ENCODE data around the gene SLC2A1. TPM values are rescaled to one million over a fixed set of nuclear protein-coding genes. Genes with fewer than 3 reads are reported as not detected.
A peak's percentile ranks its signal among the peaks of the same experiment; 100 is the strongest.

SLC2A1 gene
- total and polyA plus RNA-seq, 2 of the 13 experiments (the other 11 are each of a cell fraction or from before 2014, with no cell fraction given), result 125 to 423 TPM

DNA sequence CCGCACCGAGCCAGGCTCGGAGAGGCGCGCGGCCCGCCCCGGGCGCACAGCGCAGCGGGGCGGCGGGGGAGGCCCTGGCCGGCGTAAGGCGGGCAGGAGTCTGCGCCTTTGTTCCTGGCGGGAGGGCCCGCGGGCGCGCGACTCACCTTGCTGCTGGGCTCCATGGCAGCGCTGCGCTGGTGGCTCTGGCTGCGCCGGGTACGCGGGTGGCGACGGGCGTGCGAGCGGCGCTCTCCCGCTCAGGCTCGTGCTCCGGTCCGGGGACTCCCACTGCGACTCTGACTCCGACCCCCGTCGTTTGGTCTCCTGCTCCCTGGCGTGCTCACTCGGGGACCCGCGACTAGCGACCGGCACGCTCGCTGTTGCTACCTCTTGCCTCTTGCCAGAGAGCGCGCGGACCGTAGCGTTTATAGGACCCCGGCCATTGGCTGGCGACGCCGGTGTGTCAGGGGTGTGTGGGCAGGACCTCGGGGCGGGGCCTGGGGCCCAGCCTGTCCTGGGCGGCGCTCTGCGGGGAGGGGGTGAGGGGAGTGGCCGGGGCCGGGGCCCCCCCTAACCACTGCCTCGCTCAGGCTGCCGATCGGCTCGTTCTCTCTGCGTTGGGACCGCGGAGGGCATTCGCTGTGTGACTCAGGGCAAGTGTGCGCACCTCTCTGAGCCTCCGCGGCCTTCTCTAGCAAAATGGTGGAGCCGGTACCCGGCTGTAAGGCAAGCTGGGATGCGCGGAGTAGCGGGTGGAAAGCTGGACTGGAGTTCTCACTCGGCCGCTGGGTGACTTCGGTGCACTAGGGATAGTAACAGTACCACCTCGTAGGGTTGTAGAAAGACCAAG, at the start of gene SLC2A1 (continued):
- no peak for TF ChIP-seq PRMT3 (CRISPR knock-in tag; IDR thresholded peaks at IDR 0.05; ENCODE audit: borderline replicate concordance, low read depth)
- TF ChIP-seq GATAD1 (CRISPR knock-in tag; IDR thresholded peaks at IDR 0.05), result no peak
- TF ChIP-seq EED (CRISPR knock-in tag; IDR thresholded peaks at IDR 0.05), result no peak
- TF ChIP-seq, protein P1, sequence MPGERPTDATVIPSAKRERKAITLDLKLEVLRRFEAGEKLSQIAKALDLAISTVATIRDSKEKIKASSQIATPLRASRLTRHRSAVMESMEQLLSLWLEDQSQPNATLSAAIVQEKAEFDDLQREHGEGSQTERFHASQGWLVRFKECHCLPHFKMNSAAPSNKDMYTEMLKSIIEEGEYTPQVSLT (CRISPR knock-in tag; IDR thresholded peaks at IDR 0.05; ENCODE audit: borderline replicate concordance, low read depth), result no peak
- no peak for TF ChIP-seq ZBTB7A (CRISPR knock-in tag; IDR thresholded peaks at IDR 0.05)
- TF ChIP-seq ZNF3 (CRISPR knock-in tag; IDR thresholded peaks at IDR 0.05), result peak; percentile 59; the same call in 1 of the 2 replicates
- TF ChIP-seq, protein P2, sequence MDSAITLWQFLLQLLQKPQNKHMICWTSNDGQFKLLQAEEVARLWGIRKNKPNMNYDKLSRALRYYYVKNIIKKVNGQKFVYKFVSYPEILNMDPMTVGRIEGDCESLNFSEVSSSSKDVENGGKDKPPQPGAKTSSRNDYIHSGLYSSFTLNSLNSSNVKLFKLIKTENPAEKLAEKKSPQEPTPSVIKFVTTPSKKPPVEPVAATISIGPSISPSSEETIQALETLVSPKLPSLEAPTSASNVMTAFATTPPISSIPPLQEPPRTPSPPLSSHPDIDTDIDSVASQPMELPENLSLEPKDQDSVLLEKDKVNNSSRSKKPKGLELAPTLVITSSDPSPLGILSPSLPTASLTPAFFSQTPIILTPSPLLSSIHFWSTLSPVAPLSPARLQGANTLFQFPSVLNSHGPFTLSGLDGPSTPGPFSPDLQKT (CRISPR knock-in tag; IDR thresholded peaks at IDR 0.05; ENCODE audit: borderline replicate concordance), result no peak
- TF ChIP-seq KDM5B (CRISPR knock-in tag; IDR thresholded peaks at IDR 0.05; ENCODE audit: borderline replicate concordance), result peak; percentile 47
- TF ChIP-seq GTF2F1 (IDR thresholded peaks at IDR 0.05; ENCODE audit: low read length), result no peak
- peak; percentile 23; the same call in 1 of the 2 replicates for TF ChIP-seq ZNF878 (CRISPR knock-in tag; IDR thresholded peaks at IDR 0.05)
- TF ChIP-seq ZNF34 (CRISPR knock-in tag; IDR thresholded peaks at IDR 0.05; ENCODE audit: borderline replicate concordance), result no peak
- 0 out of 2 replicates have a peak, but pooled peaks have one; percentile 50 for TF ChIP-seq ZFP82 (CRISPR knock-in tag; IDR thresholded peaks at IDR 0.05; ENCODE audit: borderline replicate concordance)
- TF ChIP-seq TAF1 (CRISPR knock-in tag; IDR thresholded peaks at IDR 0.05), result peak; percentile 100
- TF ChIP-seq, protein P3, sequence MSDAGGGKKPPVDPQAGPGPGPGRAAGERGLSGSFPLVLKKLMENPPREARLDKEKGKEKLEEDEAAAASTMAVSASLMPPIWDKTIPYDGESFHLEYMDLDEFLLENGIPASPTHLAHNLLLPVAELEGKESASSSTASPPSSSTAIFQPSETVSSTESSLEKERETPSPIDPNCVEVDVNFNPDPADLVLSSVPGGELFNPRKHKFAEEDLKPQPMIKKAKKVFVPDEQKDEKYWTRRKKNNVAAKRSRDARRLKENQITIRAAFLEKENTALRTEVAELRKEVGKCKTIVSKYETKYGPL (CRISPR knock-in tag; IDR thresholded peaks at IDR 0.05), result no peak
- TF ChIP-seq, protein P4, sequence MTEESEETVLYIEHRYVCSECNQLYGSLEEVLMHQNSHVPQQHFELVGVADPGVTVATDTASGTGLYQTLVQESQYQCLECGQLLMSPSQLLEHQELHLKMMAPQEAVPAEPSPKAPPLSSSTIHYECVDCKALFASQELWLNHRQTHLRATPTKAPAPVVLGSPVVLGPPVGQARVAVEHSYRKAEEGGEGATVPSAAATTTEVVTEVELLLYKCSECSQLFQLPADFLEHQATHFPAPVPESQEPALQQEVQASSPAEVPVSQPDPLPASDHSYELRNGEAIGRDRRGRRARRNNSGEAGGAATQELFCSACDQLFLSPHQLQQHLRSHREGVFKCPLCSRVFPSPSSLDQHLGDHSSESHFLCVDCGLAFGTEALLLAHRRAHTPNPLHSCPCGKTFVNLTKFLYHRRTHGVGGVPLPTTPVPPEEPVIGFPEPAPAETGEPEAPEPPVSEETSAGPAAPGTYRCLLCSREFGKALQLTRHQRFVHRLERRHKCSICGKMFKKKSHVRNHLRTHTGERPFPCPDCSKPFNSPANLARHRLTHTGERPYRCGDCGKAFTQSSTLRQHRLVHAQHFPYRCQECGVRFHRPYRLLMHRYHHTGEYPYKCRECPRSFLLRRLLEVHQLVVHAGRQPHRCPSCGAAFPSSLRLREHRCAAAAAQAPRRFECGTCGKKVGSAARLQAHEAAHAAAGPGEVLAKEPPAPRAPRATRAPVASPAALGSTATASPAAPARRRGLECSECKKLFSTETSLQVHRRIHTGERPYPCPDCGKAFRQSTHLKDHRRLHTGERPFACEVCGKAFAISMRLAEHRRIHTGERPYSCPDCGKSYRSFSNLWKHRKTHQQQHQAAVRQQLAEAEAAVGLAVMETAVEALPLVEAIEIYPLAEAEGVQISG (CRISPR knock-in tag; IDR thresholded peaks at IDR 0.05), result peak; percentile 58; the same call in 1 of the 2 replicates
- no peak for TF ChIP-seq ZNF460 (CRISPR knock-in tag; IDR thresholded peaks at IDR 0.05; ENCODE audit: borderline replicate concordance)
- peak; percentile 49 for TF ChIP-seq TEAD3 (CRISPR knock-in tag; optimal IDR thresholded peaks at IDR 0.05; ENCODE audit: borderline replicate concordance)
- peak; percentile 92 for TF ChIP-seq ZNF430 (CRISPR knock-in tag; IDR thresholded peaks at IDR 0.05)
- TF ChIP-seq FOXO1 (CRISPR knock-in tag; IDR thresholded peaks at IDR 0.05), result no peak; the same call in 1 of the 2 replicates
- TF ChIP-seq ZNF549 (CRISPR knock-in tag; IDR thresholded peaks at IDR 0.05), result no peak
- TF ChIP-seq, protein P5, sequence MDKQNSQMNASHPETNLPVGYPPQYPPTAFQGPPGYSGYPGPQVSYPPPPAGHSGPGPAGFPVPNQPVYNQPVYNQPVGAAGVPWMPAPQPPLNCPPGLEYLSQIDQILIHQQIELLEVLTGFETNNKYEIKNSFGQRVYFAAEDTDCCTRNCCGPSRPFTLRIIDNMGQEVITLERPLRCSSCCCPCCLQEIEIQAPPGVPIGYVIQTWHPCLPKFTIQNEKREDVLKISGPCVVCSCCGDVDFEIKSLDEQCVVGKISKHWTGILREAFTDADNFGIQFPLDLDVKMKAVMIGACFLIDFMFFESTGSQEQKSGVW (CRISPR knock-in tag; IDR thresholded peaks at IDR 0.05; ENCODE audit: borderline replicate concordance), result no peak
- TF ChIP-seq NFIC (IDR thresholded peaks at IDR 0.05; ENCODE audit: low read length), result no peak
- peak; percentile 100 for TF ChIP-seq ZNF768 (CRISPR knock-in tag; IDR thresholded peaks at IDR 0.05)
- TF ChIP-seq TOPORS (CRISPR knock-in tag; IDR thresholded peaks at IDR 0.05), result no peak
